HCT116 (cell line): Measurements from ENCODE around the gene CASZ1. TPM values are rescaled to one million over a fixed set of nuclear protein-coding genes. Genes with fewer than 3 reads are reported as not detected.

Experiments
- ATAC-seq: fragments of 200-7000 bp; cut with Tn5 transposase; 2 replicates; pipeline ENCODE4 v1.9.1; 2020; ENCODE audit warnings: mild to moderate bottlenecking, moderate library complexity
- BruUV-seq: library from RNA; stranded (reverse); fragments of 400-500 nt; replicated peaks from 2 replicates; lab custom pipeline; 2021; lab: Mats Ljungman, UMichigan
- CTCF ChIA-PET: fragments of 300-600 bp; sonication (Branson Sonifier 250); formaldehyde crosslinking; loops from one replicate; lab custom pipeline; 2021; ENCODE audit warnings: antibody characterized with exemption; lab: Charles Lee
- POLR2A ChIA-PET: fragments of 300-600, 350-600 bp; sonication (Branson Sonifier 250); formaldehyde crosslinking; loops from one replicate; lab custom pipeline; 2021; ENCODE audit warnings: antibody characterized with exemption; lab: Charles Lee
- RAD21 ChIA-PET, 2 experiments: fragments of 300-600 bp; sonication (Branson Sonifier 250); formaldehyde crosslinking; loops; one replicate each; lab custom pipeline; 2023; ENCODE audit warnings: low total read pairs in 2 of 2; ENCODE audit not compliant: uncharacterized antibody in 2 of 2, unreplicated experiment in 2 of 2, low non-redundant PET in 1 of 2; lab: Charles Lee
- DNase-seq: peaks from one replicate; pipeline ENCODE4 v3.0.0-alpha.2; 2010; ENCODE audit warnings: low read depth, low spot score
- H2AFZ ChIP-seq: fragments of 200-600 bp; shearing (Covaris generic), sonication (generic); 2 replicates; pipeline ENCODE4 v1.6.1; 2017; ENCODE audit warnings: low read depth, mixed run types, mixed read lengths, antibody characterized with exemption, low read length; ENCODE audit not compliant: poor library complexity, severe bottlenecking
- H3K27ac ChIP-seq: 2 replicates; pipeline ENCODE4 v1.5.1; 2012; ENCODE audit warnings: low read depth, low read length
- H3K27me3 ChIP-seq: fragments of 200-600 bp; sonication (generic); 2 replicates; pipeline ENCODE4 v1.6.1; 2016; ENCODE audit warnings: mixed run types, low read length, mixed read lengths; ENCODE audit not compliant: insufficient read depth
- H3K36me3 ChIP-seq, 2 experiments: fragments of 200-500 bp in 1 of 2; fragments of 200-600 bp in 1 of 2; sonication (Bioruptor generic) in 1 of 2; sonication (generic) in 1 of 2; 2 replicates each; pipeline versions ENCODE4 v1.5.1 to v1.6.1; 2014 to 2016; ENCODE audit warnings: low read length in 2 of 2, inconsistent platforms in 1 of 2, mixed read lengths in 1 of 2, mixed run types in 1 of 2; ENCODE audit not compliant: insufficient read depth in 2 of 2, control insufficient read depth in 1 of 2
- H3K4me1 ChIP-seq, 2 experiments: fragments of 200-600 bp in 1 of 2; sonication (generic) in 1 of 2; 2 replicates each; pipeline versions ENCODE4 v1.5.1 to v1.6.1; 2012 to 2017; ENCODE audit warnings: low read length in 2 of 2, inconsistent platforms in 1 of 2, mild to moderate bottlenecking in 1 of 2, mixed read lengths in 1 of 2, mixed run types in 1 of 2, moderate library complexity in 1 of 2; ENCODE audit not compliant: insufficient read depth in 2 of 2, control insufficient read depth in 1 of 2
- H3K4me2 ChIP-seq: fragments of 200-600 bp; sonication (generic); 2 replicates; pipeline ENCODE4 v1.6.1; 2017; ENCODE audit warnings: mixed run types, low read length, mixed read lengths
- H3K4me3 ChIP-seq, 2 experiments: fragments of 200-600 bp in 1 of 2; sonication (generic) in 1 of 2; replicated peaks in 1 of 2; 2 replicates each; pipeline ENCODE4 v1.5.1; 2011 to 2016; ENCODE audit warnings: low read length in 2 of 2, control low read depth in 1 of 2, low read depth in 1 of 2, mild to moderate bottlenecking in 1 of 2, mixed read lengths in 1 of 2, mixed run types in 1 of 2
- H3K79me2 ChIP-seq: fragments of 200-600 bp; sonication (generic); 2 replicates; pipeline ENCODE4 v1.6.1; 2017; ENCODE audit warnings: mild to moderate bottlenecking, mixed run types, low read length, moderate library complexity, mixed read lengths; ENCODE audit not compliant: insufficient read depth
- H3K9ac ChIP-seq: fragments of 200-600 bp; sonication (generic); 2 replicates; pipeline ENCODE4 v1.6.1; 2016; ENCODE audit warnings: low read length, mixed read lengths
- H3K9me2 ChIP-seq: fragments of 200-600 bp; sonication (generic), shearing (Covaris generic); 2 replicates; pipeline ENCODE4 v1.6.1; 2017; ENCODE audit warnings: mixed run types, mild to moderate bottlenecking, moderate library complexity; ENCODE audit not compliant: insufficient read depth
- H3K9me3 ChIP-seq, 2 experiments: fragments of 200-500 bp in 1 of 2; fragments of 200-600 bp in 1 of 2; sonication (Bioruptor generic) in 1 of 2; sonication (generic) in 1 of 2; 2 replicates each; pipeline ENCODE4 v1.6.1; 2014 to 2017; ENCODE audit warnings: low read length in 2 of 2, mixed read lengths in 2 of 2, inconsistent platforms in 1 of 2, low read depth in 1 of 2, mild to moderate bottlenecking in 1 of 2, mixed run types in 1 of 2, moderate library complexity in 1 of 2; ENCODE audit not compliant: control insufficient read depth in 1 of 2, insufficient read depth in 1 of 2
- H4K20me1 ChIP-seq: fragments of 200-600 bp; sonication (generic), shearing (Covaris generic); 2 replicates; pipeline ENCODE4 v1.6.1; 2017; ENCODE audit warnings: mixed run types, mild to moderate bottlenecking, moderate library complexity; ENCODE audit not compliant: insufficient read depth
- ATF3 ChIP-seq: IDR thresholded peaks from 2 replicates; pipeline ENCODE4 v1.6.1; 2012
- CEBPB ChIP-seq: IDR thresholded peaks from 2 replicates; pipeline ENCODE4 v1.6.1; 2012; ENCODE audit warnings: low read depth
- CTCF ChIP-seq, 3 experiments: fragments of 200-600 bp in 1 of 3; sonication (generic) in 1 of 3; IDR thresholded peaks in 2 of 3; conservative IDR thresholded peaks in 1 of 3; 2 replicates each; pipeline ENCODE4 v1.5.1; 2012 to 2017; ENCODE audit warnings: low read depth in 2 of 3, low read length in 2 of 3, antibody characterized with exemption in 1 of 3, borderline replicate concordance in 1 of 3, control low read depth in 1 of 3, mild to moderate bottlenecking in 1 of 3, mixed read lengths in 1 of 3, mixed run types in 1 of 3, moderate library complexity in 1 of 3; ENCODE audit not compliant: insufficient read depth in 1 of 3
- ELF1 ChIP-seq: IDR thresholded peaks from 2 replicates; pipeline ENCODE4 v1.6.1; 2012; ENCODE audit warnings: low read depth, borderline replicate concordance
- FOSL1 ChIP-seq: IDR thresholded peaks from 2 replicates; pipeline ENCODE4 v1.6.1; 2012; ENCODE audit warnings: low read depth
- MAX ChIP-seq: IDR thresholded peaks from 2 replicates; pipeline ENCODE4 v1.6.1; 2012
- POLR2AphosphoS5 ChIP-seq: IDR thresholded peaks from 2 replicates; pipeline ENCODE4 v1.6.1; 2011; ENCODE audit warnings: mild to moderate bottlenecking, low read depth, low read length, moderate library complexity
- RAD21 ChIP-seq: IDR thresholded peaks from 2 replicates; pipeline ENCODE4 v1.6.1; 2012; ENCODE audit warnings: low read depth, mild to moderate bottlenecking
- REST ChIP-seq: IDR thresholded peaks from 2 replicates; pipeline ENCODE4 v1.6.1; 2012; ENCODE audit warnings: low read depth
- SIN3A ChIP-seq: IDR thresholded peaks from 2 replicates; pipeline ENCODE4 v1.6.1; 2012; ENCODE audit warnings: low read depth
- SP1 ChIP-seq: IDR thresholded peaks from 2 replicates; pipeline ENCODE4 v1.6.1; 2012; ENCODE audit warnings: low read depth
- TCF7L2 ChIP-seq: IDR thresholded peaks from 2 replicates; pipeline ENCODE4 v1.7.0; 2011; ENCODE audit warnings: borderline replicate concordance, inconsistent platforms; ENCODE audit not compliant: insufficient read depth, insufficient read length; ENCODE audit errors: extremely low read depth
- YY1 ChIP-seq: IDR thresholded peaks from 2 replicates; pipeline ENCODE4 v1.6.1; 2011; ENCODE audit warnings: low read length, low read depth, moderate library complexity, mild to moderate bottlenecking; ENCODE audit not compliant: insufficient replicate concordance; ENCODE audit errors: extremely low read depth
- ZFX ChIP-seq: fragments of 450-650 bp; IDR thresholded peaks from 2 replicates; pipeline ENCODE4 v1.6.1; 2017
- intact Hi-C: fragments of 100-400 bp; cut with micrococcal nuclease; formaldehyde crosslinking; loops from 2 replicates; pipeline ENCODE4 v1.10.0; 2022
- total RNA-seq: library from RNA; stranded (reverse); gene quantifications from one replicate; pipeline ENCODE4 v1.2.1, GENCODE V29; 2021; ENCODE audit not compliant: unreplicated experiment

CASZ1 gene
- total RNA-seq, 1 experiment from 2014 or later = 7.7 TPM

GRCh38 chr1:10641976-10642375, 154.5 kb downstream of the CASZ1 start:
- POLR2A ChIA-PET = no interaction called here
- no peak for DNase-seq

GRCh38 chr1:10640843-10641553, 155.4 kb downstream of the CASZ1 start:
- ChIA-PET POLR2A (no interaction called here), CTCF (no interaction called here), RAD21 (no interaction called here)
- H3K4me3 ChIP-seq = no peak overlapping the region
- no peaks in the 10 kb centered on the region for H3K9me3 ChIP-seq
- no peak for DNase-seq
- intact Hi-C loops = no loop called here
- H3K27ac ChIP-seq = no peak overlapping the region
- no peaks in the 10 kb centered on the region for H3K27me3 ChIP-seq
- H3K79me2 ChIP-seq = no peaks in the 10 kb centered on the region
- H3K9me2 ChIP-seq = no peaks in the 10 kb centered on the region
- no peak; the same call in 1 of the 2 replicates for ATAC-seq
- no peak overlapping the region for H2AFZ ChIP-seq
- no peak overlapping the region for H3K9ac ChIP-seq
- H3K4me1 ChIP-seq = peaks cover 0 to 10% of the 10 kb centered on the region in 2 experiments; a peak in 2 of 4 replicates
- no peaks in the 10 kb centered on the region for H3K36me3 ChIP-seq
- BruUV-seq = no TSS peak
- H3K4me2 ChIP-seq = no peak overlapping the region
- H4K20me1 ChIP-seq = no peaks in the 10 kb centered on the region
- TF ChIP-seq YY1 (no peak), POLR2AphosphoS5 (no peak), SP1 (no peak), REST (no peak), ELF1 (no peak), ATF3 (no peak), SIN3A (no peak), RAD21 (no peak), CTCF (IDR thresholded peaks at IDR 0.05 in 2 of 3, conservative IDR thresholded peaks at IDR 0.05 in 1 of 3; ENCODE audit: borderline replicate concordance in 1 of 3, insufficient read depth in 1 of 3, low read depth in 2 of 3, low read length in 2 of 3) (no peak), CEBPB (no peak), ZFX (no peak), FOSL1 (no peak), MAX (no peak), TCF7L2 (no peak)

More at GRCh38 chr1:10641976-10642375, 154.5 kb downstream of the CASZ1 start:
- Histone ChIP-seq H3K4me1 (peaks cover 0 to 10% of the 10 kb centered on the region in 2 experiments; a peak in 2 of 4 replicates), H4K20me1 (no peaks in the 10 kb centered on the region), H3K36me3 (no peaks in the 10 kb centered on the region), H3K9ac (no peak overlapping the region), H3K27me3 (no peaks in the 10 kb centered on the region), H3K27ac (no peak overlapping the region), H3K9me3 (no peaks in the 10 kb centered on the region), H3K4me2 (no peak overlapping the region), H3K79me2 (no peaks in the 10 kb centered on the region), H2AFZ (no peak overlapping the region), H3K9me2 (no peaks in the 10 kb centered on the region), H3K4me3 (no peak overlapping the region)
- intact Hi-C loops = no loop called here
- no peak for ATAC-seq
- CTCF ChIA-PET = no interaction called here
- RAD21 ChIA-PET = no interaction called here
- no peak for TF ChIP-seq SIN3A
- no TSS peak for BruUV-seq
